Prostate gland (tissue), 2 donors: ENCODE measurements around the gene NOTCH2. TPM values are rescaled to one million over a fixed set of nuclear protein-coding genes. Genes with fewer than 3 reads are reported as not detected.
A peak's percentile ranks its signal among the peaks of the same experiment; 100 is the strongest.
"Not testable (repeated sequence)": the region's sequence is repeated elsewhere in the genome, so short reads cannot be mapped to it uniquely, and the experiment has no call there.

Source experiments
- DNase-seq: peaks from one replicate; pipeline ENCODE4 v3.0.0-alpha.2; 2019; ENCODE audit warnings: low spot score
- H3K27ac ChIP-seq, 2 donors: fragments of 200-600 bp; sonication (generic); 2 replicates each; pipeline ENCODE4 v1.5.1; 2017 to 2019
- H3K27me3 ChIP-seq: fragments of 200-600 bp; sonication (generic); replicated peaks from 2 replicates; pipeline ENCODE4 v1.5.1; 2019; ENCODE audit not compliant: insufficient read depth
- H3K36me3 ChIP-seq, 2 donors: fragments of 200-600 bp; sonication (generic); 1 replicate in 1 of 2; 2 replicates in 1 of 2; pipeline versions ENCODE4 v1.5.1 to v1.8.1; 2017 to 2019
- H3K4me1 ChIP-seq: fragments of 200-600 bp; sonication (generic); replicated peaks from 2 replicates; pipeline ENCODE4 v1.5.1; 2019
- H3K4me3 ChIP-seq, 2 donors: fragments of 200-600 bp; sonication (generic); 2 replicates each; pipeline ENCODE4 v1.5.1; 2017 to 2019
- H3K9me3 ChIP-seq: fragments of 200-600 bp; sonication (generic); 2 replicates; pipeline ENCODE4 v1.5.1; 2017
- CTCF ChIP-seq, 4 experiments: fragments of 200-600 bp in 2 of 4; fragments of 450-650 bp in 2 of 4; sonication (generic) in 2 of 4; IDR thresholded peaks; 1 replicate in 3 of 4; 2 replicates in 1 of 4; pipeline ENCODE4 v1.5.1; 2016 to 2019; ENCODE audit warnings: antibody characterized with exemption in 4 of 4, mild to moderate bottlenecking in 2 of 4, moderate library complexity in 2 of 4
- POLR2A ChIP-seq: fragments of 450-650 bp; IDR thresholded peaks from one replicate; pipeline ENCODE4 v1.6.1; 2016; ENCODE audit warnings: antibody characterized with exemption, mild to moderate bottlenecking
- POLR2AphosphoS5 ChIP-seq: sonication (generic); formaldehyde crosslinking; IDR thresholded peaks from one replicate; pipeline ENCODE4 v1.6.1; 2017; ENCODE audit warnings: antibody characterized with exemption
- WGBS: methylation state at CpG from one replicate; pipeline ENCODE4 v1.1.5; 2018; 5-methylcytosine and 5-hydroxymethylcytosine counted together
- intact Hi-C: fragments of 100-400 bp; cut with DNase I; formaldehyde crosslinking; loops from one replicate; pipeline ENCODE4 v1.14.2; 2022
- total RNA-seq, 2 donors: library from RNA; depleted of rRNA; stranded (reverse); fragments of >200 nt; gene quantifications; one replicate each; pipeline ENCODE4 v1.1.0, GENCODE V29; 2016

The NOTCH2 gene
- total RNA-seq, 2 donors from 2014 or later, result 77.7 to 231 TPM

- WGBS, result no CpG with 5 or more reads among the region's 1 CpG
- H3K4me3 ChIP-seq, H3K27ac ChIP-seq, intact Hi-C loops, H3K27me3 ChIP-seq, DNase-seq, H3K36me3 ChIP-seq, H3K4me1 ChIP-seq, H3K9me3 ChIP-seq: not testable (repeated sequence)
Observed at GRCh38 chr1:120023791-120024190, 45.7 kb downstream of the NOTCH2 start.

- WGBS, result under 1% methylated on average over 6 of the region's 7 CpGs
Observed at GRCh38 chr1:120014978-120015377, 54.5 kb downstream of the NOTCH2 start.

GRCh38 chr1:120008320-120008719 is 61.1 kb downstream of the NOTCH2 start:
- H3K4me1 ChIP-seq, H3K36me3 ChIP-seq, DNase-seq, H3K4me3 ChIP-seq, H3K27ac ChIP-seq, intact Hi-C loops, H3K27me3 ChIP-seq, H3K9me3 ChIP-seq: not testable (repeated sequence)
- 76% methylated on average over 1 of the region's 1 CpG for WGBS

More at GRCh38 chr1:120014978-120015377, 54.5 kb downstream of the NOTCH2 start:
- TF ChIP-seq CTCF (IDR thresholded peaks at IDR 0.05), result peak in 1 of 4 experiments; percentile 4
- H3K36me3 ChIP-seq, H3K9me3 ChIP-seq, H3K27ac ChIP-seq, intact Hi-C loops, H3K4me1 ChIP-seq, DNase-seq, H3K4me3 ChIP-seq, H3K27me3 ChIP-seq: not testable (repeated sequence)

- H3K27ac ChIP-seq, DNase-seq, H3K9me3 ChIP-seq, H3K4me1 ChIP-seq, intact Hi-C loops, H3K27me3 ChIP-seq, H3K4me3 ChIP-seq, H3K36me3 ChIP-seq: not testable (repeated sequence)
- no CpG with 5 or more reads among the region's 1 CpG for WGBS
Observed at GRCh38 chr1:120007850-120008249, 61.6 kb downstream of the NOTCH2 start.

GRCh38 chr1:120001035-120001434 is 68.4 kb downstream of the NOTCH2 start:
- H3K4me1 ChIP-seq, H3K4me3 ChIP-seq, H3K9me3 ChIP-seq, H3K27me3 ChIP-seq, H3K27ac ChIP-seq, DNase-seq, intact Hi-C loops, H3K36me3 ChIP-seq: not testable (repeated sequence)
- 97% methylated on average over 9 of the region's 9 CpGs for WGBS

- intact Hi-C loops, H3K36me3 ChIP-seq, H3K9me3 ChIP-seq, H3K4me3 ChIP-seq, H3K27me3 ChIP-seq, H3K4me1 ChIP-seq, H3K27ac ChIP-seq: not testable (repeated sequence)
- WGBS, result no CpG with 5 or more reads among the region's 1 CpG
- peak; percentile 10 for DNase-seq
Observed at GRCh38 chr1:119996731-119997312, 72.6 kb downstream of the NOTCH2 start.

GRCh38 chr1:119995975-119996374 is 73.5 kb downstream of the NOTCH2 start:
- H3K36me3 ChIP-seq, H3K4me1 ChIP-seq, H3K27me3 ChIP-seq, H3K27ac ChIP-seq, H3K4me3 ChIP-seq, DNase-seq, intact Hi-C loops, H3K9me3 ChIP-seq: not testable (repeated sequence)
- WGBS, result 0% methylated on average over 1 of the region's 2 CpGs

- no peak overlapping the region for H3K27ac ChIP-seq
- no peak for DNase-seq
- TF ChIP-seq POLR2A (no peak), POLR2AphosphoS5 (no peak), CTCF (IDR thresholded peaks at IDR 0.05) (no peak)
- intact Hi-C loops, result no loop called here
- no peaks in the 10 kb centered on the region for H3K9me3 ChIP-seq
- no peak overlapping the region for H3K4me3 ChIP-seq
- WGBS, result 93% methylated on average over 2 of the region's 2 CpGs
- H3K36me3 ChIP-seq, result no peaks in the 10 kb centered on the region
- H3K27me3 ChIP-seq, result no peaks in the 10 kb centered on the region
- no peaks in the 10 kb centered on the region for H3K4me1 ChIP-seq
Observed at GRCh38 chr1:119988306-119989062, 81.0 kb downstream of the NOTCH2 start.
